Measurements from ENCODE around the gene RBM28. TPM values are rescaled to one million over a fixed set of nuclear protein-coding genes. Genes with fewer than 3 reads are reported as not detected.
A peak's percentile ranks its signal among the peaks of the same experiment; 100 is the strongest.

Gene RBM28
- total RNA-seq, 1 donor from 2014 or later, result 35.7 TPM

GRCh38 chr7:128344431-128344774, 695 bp upstream of the RBM28 start:
- no peaks in the 10 kb centered on the region for H3K27me3 ChIP-seq (ENCODE audit: low read depth)
- DNase-seq, result no peak
- no peak for TF ChIP-seq CTCF (IDR thresholded peaks at IDR 0.05; ENCODE audit: borderline replicate concordance)
- no peak overlapping the region for H3K27ac ChIP-seq (replicated peaks)
- H3K9me3 ChIP-seq (replicated peaks), result no peaks in the 10 kb centered on the region
- intact Hi-C loops (cut with micrococcal nuclease), result no loop called here
- peaks cover 2% of the 10 kb centered on the region for H3K36me3 ChIP-seq
- H3K4me3 ChIP-seq, result peak overlapping the region; percentile 87
- peaks cover 33% of the 10 kb centered on the region for H3K4me1 ChIP-seq

- H3K4me1 ChIP-seq, result peaks cover 33% of the 10 kb centered on the region
- intact Hi-C loops (cut with micrococcal nuclease), result no loop called here
- no peak overlapping the region for H3K27ac ChIP-seq (replicated peaks)
- no peaks in the 10 kb centered on the region for H3K27me3 ChIP-seq (ENCODE audit: low read depth)
- DNase-seq, result no peak
- peaks cover 29% of the 10 kb centered on the region for H3K36me3 ChIP-seq
- TF ChIP-seq CTCF (IDR thresholded peaks at IDR 0.05; ENCODE audit: borderline replicate concordance), result no peak
- peak overlapping the region; percentile 87 for H3K4me3 ChIP-seq
- H3K9me3 ChIP-seq (replicated peaks), result no peaks in the 10 kb centered on the region
Observed at GRCh38 chr7:128341733-128342132, 2.0 kb downstream of the RBM28 start.

- intact Hi-C loops (cut with micrococcal nuclease), result no loop called here
- no peak for DNase-seq
- Histone ChIP-seq H3K27me3 (ENCODE audit: low read depth) (no peaks in the 10 kb centered on the region), H3K4me3 (no peak overlapping the region), H3K4me1 (no peaks in the 10 kb centered on the region), H3K27ac (replicated peaks) (no peak overlapping the region), H3K36me3 (peaks cover 89% of the 10 kb centered on the region), H3K9me3 (replicated peaks) (no peaks in the 10 kb centered on the region)
- no peak for TF ChIP-seq CTCF (IDR thresholded peaks at IDR 0.05; ENCODE audit: borderline replicate concordance)
Observed at GRCh38 chr7:128335730-128336129, 8.0 kb downstream of the RBM28 start.

GRCh38 chr7:128324368-128324680, 19.4 kb downstream of the RBM28 start:
- peaks cover 93% of the 10 kb centered on the region for H3K36me3 ChIP-seq
- H3K4me3 ChIP-seq, result no peak overlapping the region
- peak overlapping the region; percentile 79 for H3K27ac ChIP-seq (replicated peaks)
- no peak for DNase-seq
- H3K4me1 ChIP-seq, result peaks cover 32% of the 10 kb centered on the region
- no peaks in the 10 kb centered on the region for H3K9me3 ChIP-seq (replicated peaks)
- intact Hi-C loops (cut with micrococcal nuclease), result no loop called here
- no peak for TF ChIP-seq CTCF (IDR thresholded peaks at IDR 0.05; ENCODE audit: borderline replicate concordance)
- H3K27me3 ChIP-seq (ENCODE audit: low read depth), result no peaks in the 10 kb centered on the region

- Histone ChIP-seq H3K4me1 (peaks cover 32% of the 10 kb centered on the region), H3K27me3 (ENCODE audit: low read depth) (no peaks in the 10 kb centered on the region), H3K9me3 (replicated peaks) (no peaks in the 10 kb centered on the region), H3K36me3 (peaks cover 93% of the 10 kb centered on the region), H3K4me3 (no peak overlapping the region), H3K27ac (replicated peaks) (peak overlapping the region; percentile 79)
- no peak for DNase-seq
- intact Hi-C loops (cut with micrococcal nuclease), result no loop called here
- no peak for TF ChIP-seq CTCF (IDR thresholded peaks at IDR 0.05; ENCODE audit: borderline replicate concordance)
Observed at GRCh38 chr7:128323459-128324367, 20.0 kb downstream of the RBM28 start.

All from left ventricle myocardium inferior (tissue), 1 donor.